HepG2 (cell line): Measurements from ENCODE around the gene MEX3A. TPM values are rescaled to one million over a fixed set of nuclear protein-coding genes. Genes with fewer than 3 reads are reported as not detected.

Experiments
- ARID4A ChIP-seq: sonication (generic); formaldehyde crosslinking; IDR thresholded peaks from 2 replicates; pipeline ENCODE4 v1.5.0; 2020; ENCODE audit warnings: mild to moderate bottlenecking, missing genetic modification reagents, borderline replicate concordance
- CERS6 ChIP-seq: sonication (generic); formaldehyde crosslinking; IDR thresholded peaks from 2 replicates; pipeline ENCODE4 v1.5.0; 2020; ENCODE audit warnings: missing genetic modification reagents
- DBP ChIP-seq: sonication (generic); formaldehyde crosslinking; IDR thresholded peaks from 2 replicates; pipeline ENCODE4 v1.4.0; 2020; ENCODE audit warnings: missing genetic modification reagents; ENCODE audit errors: not compliant biosample characterization
- DMAP1 ChIP-seq: IDR thresholded peaks from 2 replicates; pipeline ENCODE4 v1.6.1; 2016
- HNF4G ChIP-seq, 2 experiments: sonication (generic) in 1 of 2; formaldehyde crosslinking in 1 of 2; IDR thresholded peaks; 2 replicates each; pipeline versions ENCODE4 v1.4.0 to v1.6.1; 2011 to 2020; ENCODE audit warnings: borderline replicate concordance in 2 of 2, low read depth in 2 of 2, mild to moderate bottlenecking in 2 of 2, low read length in 1 of 2, missing genetic modification reagents in 1 of 2, moderate library complexity in 1 of 2
- JUND ChIP-seq: sonication (generic); formaldehyde crosslinking; IDR thresholded peaks from 2 replicates; pipeline ENCODE4 v1.8.0; 2022; ENCODE audit warnings: mild to moderate bottlenecking, missing genetic modification reagents
- MIXL1 ChIP-seq: IDR thresholded peaks from 2 replicates; pipeline ENCODE4 v1.6.1; 2016
- MXI1 ChIP-seq: IDR thresholded peaks from 3 replicates; pipeline ENCODE4 v1.6.1; 2012; ENCODE audit warnings: low read depth, low read length, inconsistent platforms, borderline replicate concordance
- SP140L ChIP-seq: sonication (generic); formaldehyde crosslinking; IDR thresholded peaks from 2 replicates; pipeline ENCODE4 v1.4.0; 2020; ENCODE audit warnings: missing genetic modification reagents, borderline replicate concordance
- SP5 ChIP-seq: IDR thresholded peaks from 2 replicates; pipeline ENCODE4 v1.6.1; 2016; ENCODE audit warnings: low read depth, borderline replicate concordance
- ZBTB1 ChIP-seq: sonication (generic); formaldehyde crosslinking; IDR thresholded peaks from 2 replicates; pipeline ENCODE4 v1.4.0; 2020; ENCODE audit warnings: missing genetic modification reagents, borderline replicate concordance
- ZBTB33 ChIP-seq: sonication (generic); formaldehyde crosslinking; IDR thresholded peaks from 2 replicates; pipeline ENCODE4 v1.4.0; 2020; ENCODE audit warnings: missing genetic modification reagents
- ZBTB37 ChIP-seq: sonication (generic); formaldehyde crosslinking; IDR thresholded peaks from 2 replicates; pipeline ENCODE4 v1.4.0; 2020; ENCODE audit warnings: mild to moderate bottlenecking, missing genetic modification reagents
- ZNF274 ChIP-seq: sonication (generic); formaldehyde crosslinking; IDR thresholded peaks from 2 replicates; pipeline ENCODE4 v1.5.1; 2020; ENCODE audit warnings: mild to moderate bottlenecking, missing genetic modification reagents
- ZNF367 ChIP-seq: sonication (generic); formaldehyde crosslinking; IDR thresholded peaks from 2 replicates; pipeline ENCODE4 v1.4.0; 2020; ENCODE audit warnings: missing genetic modification reagents, borderline replicate concordance
- ZNF674 ChIP-seq: sonication (generic); formaldehyde crosslinking; IDR thresholded peaks from 2 replicates; pipeline ENCODE4 v1.5.0; 2020; ENCODE audit warnings: low read depth, mild to moderate bottlenecking, missing genetic modification reagents
- ZNF792 ChIP-seq: IDR thresholded peaks from 2 replicates; pipeline ENCODE4 v1.6.1; 2016
- ZNF839 ChIP-seq: sonication (generic); formaldehyde crosslinking; IDR thresholded peaks from 2 replicates; pipeline ENCODE4 v1.4.0; 2020; ENCODE audit warnings: missing genetic modification reagents, mild to moderate bottlenecking, borderline replicate concordance
- ZNF883 ChIP-seq: sonication (generic); formaldehyde crosslinking; IDR thresholded peaks from 2 replicates; pipeline ENCODE4 v1.5.1; 2020; ENCODE audit warnings: mild to moderate bottlenecking, missing genetic modification reagents; ENCODE audit errors: not compliant biosample characterization
- polyA plus RNA-seq, 8 experiments: library from polyadenylated mRNA; depleted of rRNA in 3 of 8; stranded (reverse) in 7 of 8; unstranded in 1 of 8; fragments of >200 nt; fragmentation: Illumina TruSeq in 4 of 8; extraction: Trizol in 4 of 8; gene quantifications; 2 replicates each; pipeline versions ENCODE4 v1.2.1 to v1.2.3, GENCODE V29; 2011 to 2016; ENCODE audit warnings: low read depth in 4 of 8, missing spikeins in 1 of 8, mixed read lengths in 1 of 8; ENCODE audit not compliant: insufficient read depth in 1 of 8
- total RNA-seq, 5 experiments: library from RNA; depleted of rRNA; stranded (reverse); fragments of >200 nt; fragmentation: Illumina TruSeq; extraction: Trizol; gene quantifications; 2 replicates each; pipeline ENCODE4 v1.2.3, GENCODE V29; 2016; ENCODE audit warnings: low read depth in 1 of 5

The MEX3A gene
- total and polyA plus RNA-seq, 2 of the 13 experiments (the other 11 are each of a cell fraction or from before 2014, with no cell fraction given): 7.6 to 9.1 TPM

GRCh38 chr1:156054500-156055280 lies 27.6 kb downstream of the MEX3A start, which contains the start of gene LAMTOR2 (continued):
- TF ChIP-seq SP140L (CRISPR knock-in tag) (no peak), ZBTB1 (CRISPR knock-in tag) (0 out of 2 replicates have a peak, but pooled peaks have one; percentile 32), ZNF674 (CRISPR knock-in tag) (no peak), ZBTB37 (CRISPR knock-in tag) (no peak), ZNF274 (CRISPR knock-in tag) (peak; percentile 54; the same call in 1 of the 2 replicates), ZNF367 (CRISPR knock-in tag) (no peak), DBP (no peak), MIXL1 (CRISPR knock-in tag) (no peak), DMAP1 (peak; percentile 97), ZBTB33 (no peak; the same call in 1 of the 2 replicates), ARID4A (peak; percentile 91), MXI1 (peak; percentile 96; the same call in 2 of the 3 replicates), SP5 (CRISPR knock-in tag) (peak; percentile 21; the same call in 1 of the 2 replicates), ZNF883 (no peak), HNF4G (IDR thresholded peaks at IDR 0.05; ENCODE audit: borderline replicate concordance, low read depth, low read length) (no peak; the same call in 1 of the 2 replicates), HNF4G (CRISPR knock-in tag; IDR thresholded peaks at IDR 0.05; ENCODE audit: borderline replicate concordance, low read depth) (no peak), JUND (CRISPR knock-in tag) (no peak), CERS6 (CRISPR knock-in tag) (no peak), ZNF839 (no peak), ZNF792 (peak; percentile 70)
